ENCODE results near the gene PRKN. TPM values are rescaled to one million over a fixed set of nuclear protein-coding genes. Genes with fewer than 3 reads are reported as not detected.

PRKN gene
- total RNA-seq, 1 donor from 2014 or later, result not detected

GRCh38 chr6:162581988-162582780 lies 145.4 kb downstream of the PRKN start:
- no peaks in the 10 kb centered on the region for H3K27me3 Mint-ChIP-seq (ENCODE audit: low read depth)
- H3K27ac Mint-ChIP-seq, result no peak overlapping the region
- H3K4me1 Mint-ChIP-seq (ENCODE audit: low read depth), result no peaks in the 10 kb centered on the region
- intact Hi-C loops (cut with micrococcal nuclease), result no loop called here
- no peak for DNase-seq (ENCODE audit: low spot score)
- H3K36me3 Mint-ChIP-seq (ENCODE audit: low read depth), result no peaks in the 10 kb centered on the region
- H3K4me3 Mint-ChIP-seq (ENCODE audit: low read depth), result no peak overlapping the region
- no peaks in the 10 kb centered on the region for H3K9me3 Mint-ChIP-seq

- DNase-seq (ENCODE audit: low spot score), result no peak
- Mint-ChIP-seq H3K4me1 (ENCODE audit: low read depth) (no peaks in the 10 kb centered on the region), H3K9me3 (no peaks in the 10 kb centered on the region), H3K27ac (no peak overlapping the region), H3K4me3 (ENCODE audit: low read depth) (no peak overlapping the region), H3K27me3 (ENCODE audit: low read depth) (no peaks in the 10 kb centered on the region), H3K36me3 (ENCODE audit: low read depth) (no peaks in the 10 kb centered on the region)
- intact Hi-C loops (cut with micrococcal nuclease), result no loop called here
Measured at GRCh38 chr6:162580619-162581018, 146.9 kb downstream of the PRKN start.

DNA sequence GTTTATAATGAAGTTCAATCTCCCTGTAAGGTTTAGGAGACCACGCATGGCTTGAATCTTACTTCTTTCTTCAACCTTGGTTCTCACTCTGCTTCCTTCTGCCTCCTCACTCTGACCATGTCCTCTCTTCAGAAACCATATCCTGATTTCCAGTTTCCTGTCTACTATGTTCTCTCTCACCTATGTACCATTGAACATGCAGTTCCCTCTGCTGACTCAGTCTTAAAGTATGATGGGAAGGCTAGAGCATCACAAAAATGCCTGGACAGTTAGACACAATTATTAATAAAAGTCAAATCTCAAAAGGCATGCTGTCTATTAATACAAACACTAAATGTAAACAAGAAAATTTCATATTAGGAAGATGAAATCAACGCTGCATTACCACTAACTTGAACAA lies 151.6 kb downstream of the PRKN start:
- Mint-ChIP-seq H3K27me3 (ENCODE audit: low read depth) (no peaks in the 10 kb centered on the region), H3K36me3 (ENCODE audit: low read depth) (no peaks in the 10 kb centered on the region), H3K9me3 (no peaks in the 10 kb centered on the region), H3K27ac (no peak overlapping the region), H3K4me3 (ENCODE audit: low read depth) (no peak overlapping the region), H3K4me1 (ENCODE audit: low read depth) (no peaks in the 10 kb centered on the region)
- no peak for DNase-seq (ENCODE audit: low spot score)
- intact Hi-C loops (cut with micrococcal nuclease), result no loop called here

GRCh38 chr6:162572240-162572639 lies 155.3 kb downstream of the PRKN start:
- no peak overlapping the region for H3K4me3 Mint-ChIP-seq (ENCODE audit: low read depth)
- H3K27me3 Mint-ChIP-seq (ENCODE audit: low read depth), result no peaks in the 10 kb centered on the region
- no peaks in the 10 kb centered on the region for H3K36me3 Mint-ChIP-seq (ENCODE audit: low read depth)
- no peak for DNase-seq (ENCODE audit: low spot score)
- no peaks in the 10 kb centered on the region for H3K4me1 Mint-ChIP-seq (ENCODE audit: low read depth)
- peaks cover 4% of the 10 kb centered on the region for H3K9me3 Mint-ChIP-seq
- intact Hi-C loops (cut with micrococcal nuclease), result no loop called here
- H3K27ac Mint-ChIP-seq, result no peak overlapping the region

DNA sequence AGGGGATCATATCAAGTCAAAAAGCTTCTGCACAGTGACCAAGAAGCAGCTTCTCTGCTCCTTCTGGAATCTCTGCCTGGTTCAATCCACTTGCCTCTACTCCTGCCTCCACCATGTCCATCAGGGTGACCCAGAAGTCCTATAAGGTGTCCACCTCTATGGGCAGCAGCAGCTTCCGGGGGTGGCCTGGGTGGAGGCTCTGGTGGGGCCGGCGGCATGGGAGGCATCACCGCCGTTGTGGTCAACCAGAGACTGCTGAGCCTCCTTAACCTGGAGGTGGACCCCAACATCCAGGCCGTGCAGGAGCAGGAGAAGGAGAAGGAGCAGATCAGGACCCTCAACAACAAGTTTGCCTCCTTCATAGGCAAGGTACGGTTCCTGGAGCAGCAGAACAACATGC lies 159.3 kb downstream of the PRKN start:
- Mint-ChIP-seq H3K36me3 (ENCODE audit: low read depth) (no peaks in the 10 kb centered on the region), H3K4me1 (ENCODE audit: low read depth) (no peaks in the 10 kb centered on the region), H3K4me3 (ENCODE audit: low read depth) (no peak overlapping the region), H3K27me3 (ENCODE audit: low read depth) (no peaks in the 10 kb centered on the region), H3K27ac (no peak overlapping the region), H3K9me3 (peaks cover 16% of the 10 kb centered on the region)
- intact Hi-C loops (cut with micrococcal nuclease), result no loop called here
- no peak for DNase-seq (ENCODE audit: low spot score)

DNA sequence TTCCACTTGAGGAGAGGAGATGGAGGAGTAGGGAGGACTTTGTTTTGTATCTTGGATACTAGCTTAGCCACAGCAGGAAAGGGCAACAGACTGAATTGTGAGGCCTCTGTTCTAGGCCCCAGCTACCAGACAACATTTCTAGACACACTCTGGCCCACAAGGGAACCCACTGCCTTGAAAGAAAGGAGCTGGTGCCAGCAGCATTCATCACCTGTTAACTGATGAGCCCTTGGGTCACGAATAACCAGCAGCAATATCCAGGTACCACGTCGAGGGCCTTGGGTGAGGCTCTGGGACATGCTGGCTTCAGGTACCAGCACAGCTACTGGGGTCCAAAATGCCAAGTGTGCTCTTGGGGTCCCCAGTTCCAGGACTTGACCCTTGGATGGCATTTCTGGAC lies 165.5 kb downstream of the PRKN start:
- no peak for DNase-seq (ENCODE audit: low spot score)
- intact Hi-C loops (cut with micrococcal nuclease), result no loop called here
- H3K4me3 Mint-ChIP-seq (ENCODE audit: low read depth), result no peak overlapping the region
- peaks cover 12% of the 10 kb centered on the region for H3K9me3 Mint-ChIP-seq
- H3K4me1 Mint-ChIP-seq (ENCODE audit: low read depth), result no peaks in the 10 kb centered on the region
- no peaks in the 10 kb centered on the region for H3K27me3 Mint-ChIP-seq (ENCODE audit: low read depth)
- no peaks in the 10 kb centered on the region for H3K36me3 Mint-ChIP-seq (ENCODE audit: low read depth)
- H3K27ac Mint-ChIP-seq, result no peak overlapping the region

DNA sequence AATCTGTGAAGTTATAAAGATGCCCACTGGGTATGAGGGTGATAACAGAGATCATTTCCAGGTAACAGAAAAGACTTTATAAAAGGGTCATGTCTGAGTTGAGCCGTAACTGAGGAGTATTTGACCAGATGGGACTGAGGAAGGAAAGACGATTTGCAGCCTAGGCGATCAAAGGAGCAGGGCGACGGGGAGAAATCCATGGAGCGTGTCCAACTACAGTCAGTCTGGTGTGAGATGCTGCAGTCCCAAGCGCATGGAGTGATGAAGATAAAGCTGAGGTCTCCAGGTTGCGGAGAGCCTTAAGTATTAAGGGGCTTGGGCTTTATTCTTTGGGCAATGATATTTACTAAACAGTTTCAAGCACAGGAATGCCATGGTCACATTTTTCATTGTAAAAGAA lies 166.7 kb downstream of the PRKN start:
- intact Hi-C loops (cut with micrococcal nuclease), result no loop called here
- Mint-ChIP-seq H3K36me3 (ENCODE audit: low read depth) (no peaks in the 10 kb centered on the region), H3K27me3 (ENCODE audit: low read depth) (no peaks in the 10 kb centered on the region), H3K9me3 (peaks cover 8% of the 10 kb centered on the region), H3K4me1 (ENCODE audit: low read depth) (no peaks in the 10 kb centered on the region), H3K4me3 (ENCODE audit: low read depth) (no peak overlapping the region), H3K27ac (no peak overlapping the region)
- no peak for DNase-seq (ENCODE audit: low spot score)

DNA sequence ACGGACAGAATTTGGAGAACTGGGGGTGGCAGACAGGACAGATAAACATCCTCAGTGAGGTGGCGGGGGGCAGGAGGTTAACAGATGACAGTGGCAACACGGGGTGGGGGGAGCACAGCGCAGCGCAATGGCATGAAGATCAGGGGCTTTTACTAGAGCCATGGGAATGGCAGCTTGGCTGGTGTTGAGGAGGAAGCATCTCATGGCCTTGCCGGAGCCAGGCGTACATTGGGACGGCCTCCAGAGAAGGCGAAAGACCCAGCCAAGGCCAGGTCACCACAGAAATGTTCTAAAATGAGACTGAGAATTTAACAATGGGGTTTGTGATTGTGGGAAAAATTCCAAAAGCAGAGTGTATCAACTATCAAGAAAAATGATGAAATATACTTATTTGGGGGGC lies 173.0 kb downstream of the PRKN start:
- intact Hi-C loops (cut with micrococcal nuclease), result no loop called here
- no peak overlapping the region for H3K27ac Mint-ChIP-seq

GRCh38 chr6:162546905-162547304 lies 180.7 kb downstream of the PRKN start:
- no peak for DNase-seq (ENCODE audit: low spot score)
- Mint-ChIP-seq H3K27me3 (ENCODE audit: low read depth) (no peaks in the 10 kb centered on the region), H3K4me1 (ENCODE audit: low read depth) (no peaks in the 10 kb centered on the region), H3K36me3 (ENCODE audit: low read depth) (no peaks in the 10 kb centered on the region), H3K27ac (no peak overlapping the region), H3K4me3 (ENCODE audit: low read depth) (no peak overlapping the region), H3K9me3 (no peaks in the 10 kb centered on the region)
- intact Hi-C loops (cut with micrococcal nuclease), result no loop called here

More for the DNA sequence above, 173.0 kb downstream of the PRKN start:
- DNase-seq (ENCODE audit: low spot score), result no peak
- H3K36me3 Mint-ChIP-seq (ENCODE audit: low read depth), result no peaks in the 10 kb centered on the region
- H3K9me3 Mint-ChIP-seq, result no peaks in the 10 kb centered on the region
- H3K27me3 Mint-ChIP-seq (ENCODE audit: low read depth), result no peaks in the 10 kb centered on the region
- no peak overlapping the region for H3K4me3 Mint-ChIP-seq (ENCODE audit: low read depth)
- no peaks in the 10 kb centered on the region for H3K4me1 Mint-ChIP-seq (ENCODE audit: low read depth)

- no peak for DNase-seq (ENCODE audit: low spot score)
- intact Hi-C loops (cut with micrococcal nuclease), result no loop called here
- Mint-ChIP-seq H3K9me3 (no peaks in the 10 kb centered on the region), H3K27ac (no peak overlapping the region), H3K27me3 (ENCODE audit: low read depth) (no peaks in the 10 kb centered on the region), H3K4me1 (ENCODE audit: low read depth) (no peaks in the 10 kb centered on the region), H3K36me3 (ENCODE audit: low read depth) (no peaks in the 10 kb centered on the region), H3K4me3 (ENCODE audit: low read depth) (no peak overlapping the region)
Measured at GRCh38 chr6:162543221-162543620, 184.3 kb downstream of the PRKN start.

DNA sequence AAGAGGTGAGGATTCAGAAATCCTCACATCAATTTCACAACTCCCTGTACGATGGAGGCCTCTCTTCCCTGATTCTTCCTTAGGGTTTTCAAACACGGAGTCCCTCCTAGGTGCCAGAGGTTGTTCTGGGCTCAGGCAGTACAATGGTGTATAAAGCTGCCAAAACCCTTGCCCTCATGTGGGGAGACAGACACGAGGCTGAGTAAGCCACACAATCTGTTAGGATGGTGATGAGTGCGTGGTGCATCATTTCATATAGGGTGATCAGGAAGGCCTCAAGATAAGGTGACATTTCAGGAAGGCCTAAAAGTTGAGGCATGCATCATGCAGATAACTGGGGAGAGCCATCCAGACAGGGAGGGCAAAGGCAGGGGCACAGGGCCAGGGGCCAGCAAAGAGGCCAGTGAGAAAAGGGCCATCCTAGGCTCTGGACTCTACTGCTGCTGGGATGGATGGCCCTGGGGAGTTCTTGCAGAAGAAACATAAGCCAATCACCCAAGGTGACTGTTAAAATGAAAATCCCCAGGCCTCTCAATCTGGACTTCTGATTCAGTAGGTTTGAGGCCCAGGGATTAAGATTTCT lies 186.5 kb downstream of the PRKN start:
- Mint-ChIP-seq H3K9me3 (no peaks in the 10 kb centered on the region), H3K4me3 (ENCODE audit: low read depth) (no peak overlapping the region), H3K27me3 (ENCODE audit: low read depth) (no peaks in the 10 kb centered on the region), H3K27ac (no peak overlapping the region), H3K4me1 (ENCODE audit: low read depth) (no peaks in the 10 kb centered on the region), H3K36me3 (ENCODE audit: low read depth) (no peaks in the 10 kb centered on the region)
- intact Hi-C loops (cut with micrococcal nuclease), result no loop called here
- DNase-seq (ENCODE audit: low spot score), result no peak

DNA sequence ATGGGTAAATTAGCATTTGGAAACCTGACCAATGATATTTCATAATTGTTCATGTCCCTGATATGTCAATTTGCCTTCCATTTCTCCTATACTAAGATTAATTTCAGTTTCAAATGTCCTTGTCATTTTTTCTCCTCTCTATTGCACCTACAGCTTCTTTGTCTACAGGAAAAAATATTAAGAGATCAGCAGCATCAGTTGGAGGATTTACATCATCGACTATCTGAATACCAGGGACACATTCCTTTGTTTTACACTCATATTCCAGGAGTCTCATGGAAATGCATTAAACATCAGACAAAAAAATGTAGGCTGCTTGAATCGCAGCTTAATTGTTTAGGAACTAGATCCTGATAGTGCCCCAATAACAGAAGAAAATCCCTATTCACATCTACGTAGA lies 188.2 kb downstream of the PRKN start:
- Mint-ChIP-seq H3K4me1 (ENCODE audit: low read depth) (no peaks in the 10 kb centered on the region), H3K4me3 (ENCODE audit: low read depth) (no peak overlapping the region), H3K9me3 (no peaks in the 10 kb centered on the region), H3K27me3 (ENCODE audit: low read depth) (no peaks in the 10 kb centered on the region), H3K27ac (no peak overlapping the region), H3K36me3 (ENCODE audit: low read depth) (no peaks in the 10 kb centered on the region)
- DNase-seq (ENCODE audit: low spot score), result no peak
- intact Hi-C loops (cut with micrococcal nuclease), result no loop called here

- no peak for DNase-seq (ENCODE audit: low spot score)
- H3K4me1 Mint-ChIP-seq (ENCODE audit: low read depth), result no peaks in the 10 kb centered on the region
- no peak overlapping the region for H3K27ac Mint-ChIP-seq
- H3K9me3 Mint-ChIP-seq, result no peaks in the 10 kb centered on the region
- H3K4me3 Mint-ChIP-seq (ENCODE audit: low read depth), result no peak overlapping the region
- no peaks in the 10 kb centered on the region for H3K27me3 Mint-ChIP-seq (ENCODE audit: low read depth)
- intact Hi-C loops (cut with micrococcal nuclease), result no loop called here
- no peaks in the 10 kb centered on the region for H3K36me3 Mint-ChIP-seq (ENCODE audit: low read depth)
Measured at GRCh38 chr6:162538643-162539064, 188.9 kb downstream of the PRKN start.
